IMR-90 (cell line): ENCODE results near the gene STAT5B. TPM values are rescaled to one million over a fixed set of nuclear protein-coding genes. Genes with fewer than 3 reads are reported as not detected.

Experiments used
- ATAC-seq: fragments of 200-7000 bp; cut with Tn5 transposase; 2 replicates; pipeline ENCODE4 v1.9.1; 2020; ENCODE audit warnings: low read depth, mild to moderate bottlenecking, moderate library complexity
- BruUV-seq: library from RNA; stranded (reverse); fragments of 400-500 nt; replicated peaks from 2 replicates; lab custom pipeline; 2021; lab: Mats Ljungman, UMichigan
- CTCF ChIA-PET: fragments of 300-600 bp; formaldehyde crosslinking; extraction: SDS; loops from one replicate; lab custom pipeline; 2021; ENCODE audit warnings: antibody characterized with exemption; lab: Yijun Ruan, JAX
- POLR2A ChIA-PET: fragments of 300-600 bp; sonication (Branson Sonifier 250); formaldehyde crosslinking; loops from one replicate; lab custom pipeline; 2022; ENCODE audit warnings: antibody characterized with exemption; ENCODE audit not compliant: unreplicated experiment; lab: Charles Lee
- DNase-seq: peaks from one replicate; pipeline ENCODE4 v3.0.0; 2013
- H2AFZ ChIP-seq: replicated peaks from 2 replicates; pipeline ENCODE3; 2013; ENCODE audit warnings: low read length, mild to moderate bottlenecking; ENCODE audit not compliant: poor library complexity
- H2AK5ac ChIP-seq: 2 replicates; pipeline ENCODE4 v1.6.1; 2013; ENCODE audit warnings: low read depth, low read length, inconsistent platforms
- H2AK9ac ChIP-seq: replicated peaks from 2 replicates; pipeline ENCODE3; 2013; ENCODE audit warnings: mild to moderate bottlenecking, low read depth, low read length, moderate library complexity; ENCODE audit not compliant: poor library complexity
- H2BK120ac ChIP-seq: 2 replicates; pipeline ENCODE4 v1.6.1; 2013; ENCODE audit warnings: low read depth, low read length, inconsistent platforms
- H2BK15ac ChIP-seq: 3 replicates; pipeline ENCODE4 v1.6.1; 2013; ENCODE audit warnings: low read depth, low read length, inconsistent platforms
- H2BK20ac ChIP-seq: 2 replicates; pipeline ENCODE4 v1.6.1; 2013; ENCODE audit warnings: low read depth, mild to moderate bottlenecking, inconsistent platforms, low read length, moderate library complexity
- H2BK5ac ChIP-seq: 2 replicates; pipeline ENCODE4 v1.6.1; 2013; ENCODE audit warnings: mild to moderate bottlenecking, low read depth, low read length, inconsistent platforms; ENCODE audit not compliant: poor library complexity, severe bottlenecking
- H3K14ac ChIP-seq: replicated peaks from 2 replicates; pipeline ENCODE4 v1.6.1; 2013; ENCODE audit warnings: low read depth, low read length, inconsistent platforms
- H3K18ac ChIP-seq: 2 replicates; pipeline ENCODE4 v1.6.1; 2013; ENCODE audit warnings: low read depth, low read length, control low read depth
- H3K23ac ChIP-seq: 2 replicates; pipeline ENCODE4 v1.6.1; 2013; ENCODE audit warnings: low read depth, low read length, inconsistent platforms
- H3K27ac ChIP-seq: 2 replicates; pipeline ENCODE4 v1.5.1; 2013; ENCODE audit warnings: mild to moderate bottlenecking, control low read depth, low read length; ENCODE audit not compliant: insufficient read depth
- H3K27me3 ChIP-seq: 2 replicates; pipeline ENCODE4 v1.6.1; 2013; ENCODE audit warnings: low read length; ENCODE audit not compliant: control insufficient read depth, insufficient read depth
- H3K36me3 ChIP-seq: 2 replicates; pipeline ENCODE4 v1.6.1; 2013; ENCODE audit warnings: low read length, mixed read lengths; ENCODE audit not compliant: control insufficient read depth, insufficient read depth
- H3K4ac ChIP-seq: 2 replicates; pipeline ENCODE4 v1.6.1; 2013; ENCODE audit warnings: low read depth, low read length, inconsistent platforms
- H3K4me1 ChIP-seq: 2 replicates; pipeline ENCODE4 v1.6.1; 2013; ENCODE audit warnings: low read length, mixed read lengths; ENCODE audit not compliant: control insufficient read depth, insufficient read depth
- H3K4me2 ChIP-seq: 2 replicates; pipeline ENCODE4 v1.6.1; 2013; ENCODE audit warnings: low read depth, mild to moderate bottlenecking, control low read depth, low read length, moderate library complexity
- H3K4me3 ChIP-seq: 2 replicates; pipeline ENCODE4 v1.5.1; 2013; ENCODE audit warnings: low read depth, mild to moderate bottlenecking, control low read depth, low read length, moderate library complexity; ENCODE audit not compliant: insufficient read depth
- H3K56ac ChIP-seq: 2 replicates; pipeline ENCODE4 v1.6.1; 2013; ENCODE audit warnings: low read length, inconsistent platforms; ENCODE audit not compliant: insufficient read depth; ENCODE audit errors: extremely low read depth
- H3K79me1 ChIP-seq, 2 experiments: 2 replicates each; pipeline ENCODE4 v1.6.1; 2013; ENCODE audit warnings: low read length in 2 of 2, inconsistent platforms in 1 of 2, low read depth in 1 of 2
- H3K9ac ChIP-seq: 2 replicates; pipeline ENCODE4 v1.6.1; 2013; ENCODE audit warnings: low read depth, low read length, control low read depth
- H3K9me1 ChIP-seq: 2 replicates; pipeline ENCODE4 v1.6.1; 2013; ENCODE audit warnings: low read length, inconsistent platforms; ENCODE audit not compliant: insufficient read depth
- H3K9me3 ChIP-seq: 2 replicates; pipeline ENCODE4 v1.6.1; 2013; ENCODE audit warnings: low read length; ENCODE audit not compliant: control insufficient read depth, insufficient read depth
- H4K20me1 ChIP-seq: 2 replicates; pipeline ENCODE4 v1.6.1; 2013; ENCODE audit warnings: low read length, inconsistent platforms; ENCODE audit not compliant: insufficient read depth
- H4K5ac ChIP-seq: 2 replicates; pipeline ENCODE4 v1.6.1; 2013; ENCODE audit warnings: mild to moderate bottlenecking, low read depth, low read length, control low read depth
- H4K8ac ChIP-seq, 2 experiments: 2 replicates each; pipeline ENCODE4 v1.6.1; 2013; ENCODE audit warnings: low read depth in 2 of 2, low read length in 2 of 2, control low read depth in 1 of 2, inconsistent platforms in 1 of 2
- H4K91ac ChIP-seq: 2 replicates; pipeline ENCODE4 v1.6.1; 2013; ENCODE audit warnings: low read depth, low read length, inconsistent platforms; ENCODE audit not compliant: insufficient read depth
- CEBPB ChIP-seq: IDR thresholded peaks from 2 replicates; pipeline ENCODE4 v1.6.1; 2012; ENCODE audit warnings: low read depth, low read length, improper control_type of control experiment
- WGBS, 2 experiments: methylation state at CpG; one replicate each; pipeline versions ENCODE4 v1.1.5 to v1.1.7; 2013; ENCODE audit warnings: missing lambda C conversion rate in 2 of 2; ENCODE audit not compliant: insufficient read length in 1 of 2; ENCODE audit errors: extremely low coverage in 2 of 2; 5-methylcytosine and 5-hydroxymethylcytosine counted together
- dilution Hi-C: fragments of 300-500 bp; cut with HindIII; formaldehyde crosslinking; loops from one replicate; pipeline ENCODE4 v1.14.3; 2018; ENCODE audit warnings: low sequenced_read_pairs; ENCODE audit not compliant: unreplicated experiment
- in situ Hi-C: fragments of 300-500 bp; cut with MboI; formaldehyde crosslinking; loops from 3 replicates; pipeline ENCODE4 v1.14.3; 2019; ENCODE audit warnings: low sequenced_read_pairs, inconsistent platforms, mixed read lengths
- intact Hi-C: fragments of 100-400 bp; cut with micrococcal nuclease; formaldehyde crosslinking; loops from 2 replicates; pipeline ENCODE4 v1.10.0; 2022
- polyA plus RNA-seq, 3 experiments: library from polyadenylated mRNA; depleted of rRNA; stranded (reverse); fragments of >200 nt; gene quantifications; 2 replicates each; pipeline ENCODE4 v1.2.3, GENCODE V29; 2012; ENCODE audit warnings: low replicate concordance in 1 of 3
- total RNA-seq: library from RNA; depleted of rRNA; stranded (reverse); fragments of >200 nt; gene quantifications from 2 replicates; pipeline ENCODE4 v1.2.3, GENCODE V29; 2012

STAT5B gene
- total and polyA plus RNA-seq, 2 of the 4 experiments (the other 2 are of a cell fraction), result 24.4 to 29.6 TPM

- Histone ChIP-seq H3K23ac (no peak overlapping the region), H3K56ac (no peak overlapping the region), H4K5ac (no peak overlapping the region), H2BK5ac (no peak overlapping the region), H3K9ac (no peak overlapping the region), H3K14ac (no peak overlapping the region), H3K9me3 (no peaks in the 10 kb centered on the region), H3K4me1 (no peaks in the 10 kb centered on the region), H2BK15ac (no peak overlapping the region), H3K4ac (no peak overlapping the region), H2BK20ac (no peak overlapping the region), H3K27ac (no peak overlapping the region), H3K79me1 (no peaks in the 10 kb centered on the region), H4K8ac (no peak overlapping the region), H3K36me3 (peaks cover 2% of the 10 kb centered on the region; the same call in 1 of the 2 replicates), H3K18ac (no peak overlapping the region), H2AK5ac (no peak overlapping the region), H4K91ac (no peak overlapping the region), H4K20me1 (no peaks in the 10 kb centered on the region), H2BK120ac (no peak overlapping the region), H3K4me2 (no peak overlapping the region), H2AFZ (no peak overlapping the region), H2AK9ac (no peak overlapping the region), H3K4me3 (no peak overlapping the region), H3K9me1 (no peaks in the 10 kb centered on the region; the same call in 1 of the 2 replicates), H3K27me3 (no peaks in the 10 kb centered on the region)
- dilution Hi-C loops (no loop called here), in situ Hi-C loops (no loop called here), intact Hi-C loops (no loop called here)
- ChIA-PET CTCF (no interaction called here), POLR2A (no interaction called here)
- no peak for TF ChIP-seq CEBPB
- no peak for DNase-seq
- no CpG with 5 or more reads among the region's 3 CpGs for WGBS, 2 experiments
- ATAC-seq, result no peak
- BruUV-seq, result no TSS peak
Measured at GRCh38 chr17:42296012-42296411, 19.8 kb upstream of the STAT5B start.
